GM12878 (cell line): ENCODE results near the gene TXNDC17. TPM values are rescaled to one million over a fixed set of nuclear protein-coding genes. Genes with fewer than 3 reads are reported as not detected.

Experiments used
- CREM ChIP-seq: IDR thresholded peaks from 2 replicates; pipeline ENCODE4 v1.6.1; 2014; ENCODE audit warnings: antibody characterized with exemption, low read depth
- DPF2 ChIP-seq: fragments of 450-650 bp; IDR thresholded peaks from 2 replicates; pipeline ENCODE4 v1.6.1; 2017; ENCODE audit warnings: mild to moderate bottlenecking
- EZH2 ChIP-seq: IDR thresholded peaks from 2 replicates; pipeline ENCODE4 v1.6.1; 2012; ENCODE audit warnings: low read depth, mild to moderate bottlenecking, control low read depth, inconsistent platforms, low read length, borderline replicate concordance; ENCODE audit not compliant: control insufficient read depth
- FOXK2 ChIP-seq: fragments of 450-650 bp; IDR thresholded peaks from 2 replicates; pipeline ENCODE4 v1.6.1; 2017; ENCODE audit warnings: mild to moderate bottlenecking, moderate library complexity
- GABPA ChIP-seq: IDR thresholded peaks from 2 replicates; pipeline ENCODE4 v1.6.1; 2014; ENCODE audit warnings: antibody characterized with exemption, low read depth, mild to moderate bottlenecking, inconsistent platforms
- MEF2B ChIP-seq: fragments of 450-650 bp; IDR thresholded peaks from 2 replicates; pipeline ENCODE4 v1.6.1; 2018; ENCODE audit warnings: mild to moderate bottlenecking, moderate library complexity; ENCODE audit not compliant: partially characterized antibody, poor library complexity, severe bottlenecking
- SMARCA5 ChIP-seq: fragments of 450-650 bp; IDR thresholded peaks from 2 replicates; pipeline ENCODE4 v1.6.1; 2017; ENCODE audit warnings: mild to moderate bottlenecking
- SREBF1 ChIP-seq: IDR thresholded peaks from 2 replicates; pipeline ENCODE4 v1.6.1; 2012; ENCODE audit warnings: mild to moderate bottlenecking, low read length
- SREBF2 ChIP-seq: IDR thresholded peaks from 2 replicates; pipeline ENCODE4 v1.6.1; 2012; ENCODE audit warnings: mild to moderate bottlenecking, low read length
- SRF ChIP-seq, 2 experiments: IDR thresholded peaks; 2 replicates each; pipeline ENCODE4 v1.6.1; 2011; ENCODE audit warnings: low read depth in 2 of 2, low read length in 2 of 2, mild to moderate bottlenecking in 1 of 2, moderate library complexity in 1 of 2
- STAT1 ChIP-seq: fragments of 450-650 bp; conservative IDR thresholded peaks from 2 replicates; pipeline ENCODE4 v1.6.1; 2014; ENCODE audit warnings: antibody characterized with exemption, mild to moderate bottlenecking
- WRNIP1 ChIP-seq: IDR thresholded peaks from 2 replicates; pipeline ENCODE4 v1.6.1; 2011; ENCODE audit warnings: low read depth, low read length, improper control_type of control experiment, borderline replicate concordance
- ZZZ3 ChIP-seq: IDR thresholded peaks from 2 replicates; pipeline ENCODE4 v1.6.1; 2011; ENCODE audit warnings: low read depth; ENCODE audit not compliant: control insufficient read depth, insufficient read length
- polyA plus RNA-seq, 11 experiments: library from polyadenylated mRNA; depleted of rRNA in 4 of 11; unstranded in 6 of 11; stranded (reverse) in 5 of 11; fragments of >200 nt; fragmentation: Nextera tagmentation in 4 of 11; fragmentation: Illumina TruSeq in 1 of 11; extraction: Ambion mirVana in 4 of 11; extraction: Trizol in 1 of 11; gene quantifications; 1 replicate in 1 of 11; 2 replicates in 10 of 11; pipeline versions ENCODE4 v1.2.1 to v1.2.3, GENCODE V29; 2011 to 2016; ENCODE audit warnings: inconsistent platforms in 2 of 11, missing spikeins in 2 of 11, low read depth in 1 of 11
- total RNA-seq, 4 experiments: library from RNA; depleted of rRNA in 3 of 4; stranded (reverse); fragments of >200 nt in 3 of 4; fragmentation: Illumina TruSeq in 1 of 4; extraction: Trizol in 1 of 4; gene quantifications; 2 replicates each; pipeline versions ENCODE4 v1.2.1 to v1.2.3, GENCODE V29; 2013 to 2021
- TF ChIP-seq, protein P1 (sequence below): IDR thresholded peaks from 2 replicates; pipeline ENCODE4 v1.6.1; 2012; ENCODE audit warnings: low read depth, low read length, improper control_type of control experiment
- TF ChIP-seq, protein P2 (sequence below): fragments of 450-650 bp; IDR thresholded peaks from 2 replicates; pipeline ENCODE4 v1.6.1; 2017; ENCODE audit warnings: mild to moderate bottlenecking, low read depth, inconsistent platforms; ENCODE audit not compliant: poor library complexity, severe bottlenecking
- TF ChIP-seq, protein P3 (sequence below): fragments of 450-650 bp; IDR thresholded peaks from 2 replicates; pipeline ENCODE4 v1.6.1; 2017; ENCODE audit warnings: antibody characterized with exemption, mild to moderate bottlenecking, moderate library complexity
- TF ChIP-seq, protein P4 (sequence below): fragments of 450-650 bp; IDR thresholded peaks from 2 replicates; pipeline ENCODE4 v1.6.1; 2017; ENCODE audit warnings: low read depth, mild to moderate bottlenecking, moderate library complexity
- TF ChIP-seq, protein P5 (sequence below): IDR thresholded peaks from 2 replicates; pipeline ENCODE4 v1.6.1; 2012; ENCODE audit warnings: low read depth, low read length, improper control_type of control experiment

The TXNDC17 gene
- total and polyA plus RNA-seq, 10 of the 15 experiments (the other 5 are each of a cell fraction or from before 2014, with no cell fraction given) = 124 to 957 (median 216) TPM

DNA sequence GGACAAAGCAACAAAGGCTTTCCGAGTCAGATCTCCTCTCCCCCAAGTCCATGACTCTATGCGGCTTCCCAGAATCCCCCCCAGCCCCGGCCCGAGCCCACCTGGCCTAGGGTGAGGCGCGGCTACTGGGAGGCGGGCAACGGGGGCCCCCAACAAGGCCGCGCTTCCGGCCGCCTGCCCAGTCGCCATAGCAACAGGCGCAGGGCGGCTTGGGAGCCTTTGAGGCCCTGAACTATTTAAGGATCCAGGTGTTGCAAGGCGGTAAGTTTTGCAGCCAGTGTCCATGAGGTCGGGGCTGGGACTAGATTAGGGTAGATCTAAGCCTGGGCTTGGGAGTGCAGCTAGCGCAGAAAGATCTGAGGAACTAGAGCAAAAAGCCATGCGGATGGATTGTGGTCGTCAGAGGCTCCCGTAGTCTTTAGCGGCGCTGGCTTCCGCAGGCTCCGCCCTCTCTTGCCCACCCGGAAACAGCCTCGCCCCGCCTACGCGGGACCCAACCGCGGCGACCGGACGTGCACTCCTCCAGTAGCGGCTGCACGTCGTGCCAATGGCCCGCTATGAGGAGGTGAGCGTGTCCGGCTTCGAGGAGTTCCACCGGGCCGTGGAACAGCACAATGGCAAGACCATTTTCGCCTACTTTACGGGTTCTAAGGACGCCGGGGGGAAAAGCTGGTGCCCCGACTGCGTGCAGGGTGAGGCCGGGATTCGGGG lies at the start of gene TXNDC17, which contains the start of gene KIAA0753 (continued):
- TF ChIP-seq, protein P1, sequence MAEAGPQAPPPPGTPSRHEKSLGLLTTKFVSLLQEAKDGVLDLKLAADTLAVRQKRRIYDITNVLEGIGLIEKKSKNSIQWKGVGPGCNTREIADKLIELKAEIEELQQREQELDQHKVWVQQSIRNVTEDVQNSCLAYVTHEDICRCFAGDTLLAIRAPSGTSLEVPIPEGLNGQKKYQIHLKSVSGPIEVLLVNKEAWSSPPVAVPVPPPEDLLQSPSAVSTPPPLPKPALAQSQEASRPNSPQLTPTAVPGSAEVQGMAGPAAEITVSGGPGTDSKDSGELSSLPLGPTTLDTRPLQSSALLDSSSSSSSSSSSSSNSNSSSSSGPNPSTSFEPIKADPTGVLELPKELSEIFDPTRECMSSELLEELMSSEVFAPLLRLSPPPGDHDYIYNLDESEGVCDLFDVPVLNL = 0 out of 2 replicates have a peak, but pooled peaks have one; percentile 27
- TF ChIP-seq CREM (peak; percentile 70; the same call in 1 of the 2 replicates), SMARCA5 (no peak), SRF (IDR thresholded peaks at IDR 0.05; ENCODE audit: low read depth in 2 of 2, low read length in 2 of 2) (peak; percentile 93 to 97), DPF2 (0 out of 2 replicates have a peak, but pooled peaks have one; percentile 55), SREBF1 (no peak), ZZZ3 (no peak), STAT1 (peak; percentile 87; the same call in 1 of the 2 replicates), SREBF2 (no peak), WRNIP1 (0 out of 2 replicates have a peak, but pooled peaks have one; percentile 42), FOXK2 (0 out of 2 replicates have a peak, but pooled peaks have one; percentile 29), GABPA (peak; percentile 69; the same call in 1 of the 2 replicates), MEF2B (peak; percentile 86), EZH2 (no peak)
- TF ChIP-seq, protein P2, sequence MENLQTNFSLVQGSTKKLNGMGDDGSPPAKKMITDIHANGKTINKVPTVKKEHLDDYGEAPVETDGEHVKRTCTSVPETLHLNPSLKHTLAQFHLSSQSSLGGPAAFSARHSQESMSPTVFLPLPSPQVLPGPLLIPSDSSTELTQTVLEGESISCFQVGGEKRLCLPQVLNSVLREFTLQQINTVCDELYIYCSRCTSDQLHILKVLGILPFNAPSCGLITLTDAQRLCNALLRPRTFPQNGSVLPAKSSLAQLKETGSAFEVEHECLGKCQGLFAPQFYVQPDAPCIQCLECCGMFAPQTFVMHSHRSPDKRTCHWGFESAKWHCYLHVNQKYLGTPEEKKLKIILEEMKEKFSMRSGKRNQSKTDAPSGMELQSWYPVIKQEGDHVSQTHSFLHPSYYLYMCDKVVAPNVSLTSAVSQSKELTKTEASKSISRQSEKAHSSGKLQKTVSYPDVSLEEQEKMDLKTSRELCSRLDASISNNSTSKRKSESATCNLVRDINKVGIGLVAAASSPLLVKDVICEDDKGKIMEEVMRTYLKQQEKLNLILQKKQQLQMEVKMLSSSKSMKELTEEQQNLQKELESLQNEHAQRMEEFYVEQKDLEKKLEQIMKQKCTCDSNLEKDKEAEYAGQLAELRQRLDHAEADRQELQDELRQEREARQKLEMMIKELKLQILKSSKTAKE = peak; percentile 34
- TF ChIP-seq, protein P3, sequence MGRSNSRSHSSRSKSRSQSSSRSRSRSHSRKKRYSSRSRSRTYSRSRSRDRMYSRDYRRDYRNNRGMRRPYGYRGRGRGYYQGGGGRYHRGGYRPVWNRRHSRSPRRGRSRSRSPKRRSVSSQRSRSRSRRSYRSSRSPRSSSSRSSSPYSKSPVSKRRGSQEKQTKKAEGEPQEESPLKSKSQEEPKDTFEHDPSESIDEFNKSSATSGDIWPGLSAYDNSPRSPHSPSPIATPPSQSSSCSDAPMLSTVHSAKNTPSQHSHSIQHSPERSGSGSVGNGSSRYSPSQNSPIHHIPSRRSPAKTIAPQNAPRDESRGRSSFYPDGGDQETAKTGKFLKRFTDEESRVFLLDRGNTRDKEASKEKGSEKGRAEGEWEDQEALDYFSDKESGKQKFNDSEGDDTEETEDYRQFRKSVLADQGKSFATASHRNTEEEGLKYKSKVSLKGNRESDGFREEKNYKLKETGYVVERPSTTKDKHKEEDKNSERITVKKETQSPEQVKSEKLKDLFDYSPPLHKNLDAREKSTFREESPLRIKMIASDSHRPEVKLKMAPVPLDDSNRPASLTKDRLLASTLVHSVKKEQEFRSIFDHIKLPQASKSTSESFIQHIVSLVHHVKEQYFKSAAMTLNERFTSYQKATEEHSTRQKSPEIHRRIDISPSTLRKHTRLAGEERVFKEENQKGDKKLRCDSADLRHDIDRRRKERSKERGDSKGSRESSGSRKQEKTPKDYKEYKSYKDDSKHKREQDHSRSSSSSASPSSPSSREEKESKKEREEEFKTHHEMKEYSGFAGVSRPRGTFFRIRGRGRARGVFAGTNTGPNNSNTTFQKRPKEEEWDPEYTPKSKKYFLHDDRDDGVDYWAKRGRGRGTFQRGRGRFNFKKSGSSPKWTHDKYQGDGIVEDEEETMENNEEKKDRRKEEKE = no peak
- TF ChIP-seq, protein P4, sequence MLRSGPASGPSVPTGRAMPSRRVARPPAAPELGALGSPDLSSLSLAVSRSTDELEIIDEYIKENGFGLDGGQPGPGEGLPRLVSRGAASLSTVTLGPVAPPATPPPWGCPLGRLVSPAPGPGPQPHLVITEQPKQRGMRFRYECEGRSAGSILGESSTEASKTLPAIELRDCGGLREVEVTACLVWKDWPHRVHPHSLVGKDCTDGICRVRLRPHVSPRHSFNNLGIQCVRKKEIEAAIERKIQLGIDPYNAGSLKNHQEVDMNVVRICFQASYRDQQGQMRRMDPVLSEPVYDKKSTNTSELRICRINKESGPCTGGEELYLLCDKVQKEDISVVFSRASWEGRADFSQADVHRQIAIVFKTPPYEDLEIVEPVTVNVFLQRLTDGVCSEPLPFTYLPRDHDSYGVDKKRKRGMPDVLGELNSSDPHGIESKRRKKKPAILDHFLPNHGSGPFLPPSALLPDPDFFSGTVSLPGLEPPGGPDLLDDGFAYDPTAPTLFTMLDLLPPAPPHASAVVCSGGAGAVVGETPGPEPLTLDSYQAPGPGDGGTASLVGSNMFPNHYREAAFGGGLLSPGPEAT = peak; percentile 95
- TF ChIP-seq, protein P5, sequence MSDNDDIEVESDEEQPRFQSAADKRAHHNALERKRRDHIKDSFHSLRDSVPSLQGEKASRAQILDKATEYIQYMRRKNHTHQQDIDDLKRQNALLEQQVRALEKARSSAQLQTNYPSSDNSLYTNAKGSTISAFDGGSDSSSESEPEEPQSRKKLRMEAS = peak; percentile 83
